HCT116 (cell line): ENCODE results near the gene GHDC.

Experiments used
- ATF3 ChIP-seq: IDR thresholded peaks from 2 replicates; pipeline ENCODE4 v1.6.1; 2012
- CEBPB ChIP-seq: IDR thresholded peaks from 2 replicates; pipeline ENCODE4 v1.6.1; 2012; ENCODE audit warnings: low read depth
- EGR1 ChIP-seq: IDR thresholded peaks from 2 replicates; pipeline ENCODE4 v1.6.1; 2012; ENCODE audit warnings: low read depth
- EZH2 ChIP-seq: fragments of 200-600 bp; sonication (generic); IDR thresholded peaks from 2 replicates; pipeline ENCODE4 v1.6.1; 2017; ENCODE audit warnings: antibody characterized with exemption, mixed run types
- FOSL1 ChIP-seq: IDR thresholded peaks from 2 replicates; pipeline ENCODE4 v1.6.1; 2012; ENCODE audit warnings: low read depth
- JUND ChIP-seq: IDR thresholded peaks from 2 replicates; pipeline ENCODE4 v1.6.1; 2012
- MAX ChIP-seq: IDR thresholded peaks from 2 replicates; pipeline ENCODE4 v1.6.1; 2012
- POLR2A ChIP-seq: IDR thresholded peaks from 2 replicates; pipeline ENCODE4 v1.7.0; 2011; ENCODE audit warnings: borderline replicate concordance; ENCODE audit not compliant: insufficient read depth, insufficient read length; ENCODE audit errors: extremely low read depth
- POLR2AphosphoS5 ChIP-seq: IDR thresholded peaks from 2 replicates; pipeline ENCODE4 v1.6.1; 2011; ENCODE audit warnings: mild to moderate bottlenecking, low read depth, low read length, moderate library complexity
- RAD21 ChIP-seq: IDR thresholded peaks from 2 replicates; pipeline ENCODE4 v1.6.1; 2012; ENCODE audit warnings: low read depth, mild to moderate bottlenecking
- REST ChIP-seq: IDR thresholded peaks from 2 replicates; pipeline ENCODE4 v1.6.1; 2012; ENCODE audit warnings: low read depth
- SRF ChIP-seq: IDR thresholded peaks from 2 replicates; pipeline ENCODE4 v1.6.1; 2012; ENCODE audit warnings: low read depth
- ZNF274 ChIP-seq: fragments of 200-500 bp; sonication (Bioruptor generic); IDR thresholded peaks from 2 replicates; pipeline ENCODE4 v1.6.1; 2014; ENCODE audit warnings: mild to moderate bottlenecking, low read depth, low read length, inconsistent platforms
- TF ChIP-seq, protein P1 (sequence below), 3 experiments: fragments of 200-600 bp in 1 of 3; sonication (generic) in 1 of 3; IDR thresholded peaks in 2 of 3; conservative IDR thresholded peaks in 1 of 3; 2 replicates each; pipeline ENCODE4 v1.5.1; 2012 to 2017; ENCODE audit warnings: low read depth in 2 of 3, low read length in 2 of 3, antibody characterized with exemption in 1 of 3, borderline replicate concordance in 1 of 3, control low read depth in 1 of 3, mild to moderate bottlenecking in 1 of 3, mixed read lengths in 1 of 3, mixed run types in 1 of 3, moderate library complexity in 1 of 3; ENCODE audit not compliant: insufficient read depth in 1 of 3

DNA sequence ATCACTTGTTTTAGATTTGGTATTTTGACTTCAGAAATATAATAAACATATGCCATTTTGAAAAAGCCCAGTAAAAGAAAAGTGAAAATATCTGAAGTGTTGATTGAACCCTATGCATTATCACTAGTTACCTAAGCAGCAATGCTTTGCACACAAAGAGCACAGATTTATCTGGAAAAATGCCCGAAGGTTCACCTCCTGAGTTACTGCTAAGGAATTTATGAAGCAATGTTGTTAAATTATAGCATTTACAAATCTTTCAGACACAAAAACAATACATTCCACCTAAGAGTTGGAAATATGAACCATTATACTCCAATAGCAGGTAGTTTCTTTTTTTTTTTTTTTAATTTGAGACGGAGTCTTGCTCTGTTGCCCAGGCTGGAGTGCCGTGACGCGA, 38.9 kb upstream of the GHDC start:
- TF ChIP-seq POLR2A: no peak
- no peak for TF ChIP-seq REST
- TF ChIP-seq EZH2: no peak
- TF ChIP-seq POLR2AphosphoS5: no peak
- TF ChIP-seq, protein P1, sequence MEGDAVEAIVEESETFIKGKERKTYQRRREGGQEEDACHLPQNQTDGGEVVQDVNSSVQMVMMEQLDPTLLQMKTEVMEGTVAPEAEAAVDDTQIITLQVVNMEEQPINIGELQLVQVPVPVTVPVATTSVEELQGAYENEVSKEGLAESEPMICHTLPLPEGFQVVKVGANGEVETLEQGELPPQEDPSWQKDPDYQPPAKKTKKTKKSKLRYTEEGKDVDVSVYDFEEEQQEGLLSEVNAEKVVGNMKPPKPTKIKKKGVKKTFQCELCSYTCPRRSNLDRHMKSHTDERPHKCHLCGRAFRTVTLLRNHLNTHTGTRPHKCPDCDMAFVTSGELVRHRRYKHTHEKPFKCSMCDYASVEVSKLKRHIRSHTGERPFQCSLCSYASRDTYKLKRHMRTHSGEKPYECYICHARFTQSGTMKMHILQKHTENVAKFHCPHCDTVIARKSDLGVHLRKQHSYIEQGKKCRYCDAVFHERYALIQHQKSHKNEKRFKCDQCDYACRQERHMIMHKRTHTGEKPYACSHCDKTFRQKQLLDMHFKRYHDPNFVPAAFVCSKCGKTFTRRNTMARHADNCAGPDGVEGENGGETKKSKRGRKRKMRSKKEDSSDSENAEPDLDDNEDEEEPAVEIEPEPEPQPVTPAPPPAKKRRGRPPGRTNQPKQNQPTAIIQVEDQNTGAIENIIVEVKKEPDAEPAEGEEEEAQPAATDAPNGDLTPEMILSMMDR (IDR thresholded peaks at IDR 0.05 in 2 of 3, conservative IDR thresholded peaks at IDR 0.05 in 1 of 3; ENCODE audit: borderline replicate concordance in 1 of 3, insufficient read depth in 1 of 3, low read depth in 2 of 3, low read length in 2 of 3): no peak
- TF ChIP-seq EGR1: no peak
- no peak for TF ChIP-seq SRF
- no peak for TF ChIP-seq RAD21
- TF ChIP-seq JUND: no peak
- no peak for TF ChIP-seq MAX
- TF ChIP-seq CEBPB: no peak
- TF ChIP-seq ATF3: no peak
- TF ChIP-seq ZNF274: no peak
- TF ChIP-seq FOSL1: no peak
